ENCODE measurements around the gene RNF220.
A peak's percentile ranks its signal among the peaks of the same experiment; 100 is the strongest.

RNF220 gene

DNA sequence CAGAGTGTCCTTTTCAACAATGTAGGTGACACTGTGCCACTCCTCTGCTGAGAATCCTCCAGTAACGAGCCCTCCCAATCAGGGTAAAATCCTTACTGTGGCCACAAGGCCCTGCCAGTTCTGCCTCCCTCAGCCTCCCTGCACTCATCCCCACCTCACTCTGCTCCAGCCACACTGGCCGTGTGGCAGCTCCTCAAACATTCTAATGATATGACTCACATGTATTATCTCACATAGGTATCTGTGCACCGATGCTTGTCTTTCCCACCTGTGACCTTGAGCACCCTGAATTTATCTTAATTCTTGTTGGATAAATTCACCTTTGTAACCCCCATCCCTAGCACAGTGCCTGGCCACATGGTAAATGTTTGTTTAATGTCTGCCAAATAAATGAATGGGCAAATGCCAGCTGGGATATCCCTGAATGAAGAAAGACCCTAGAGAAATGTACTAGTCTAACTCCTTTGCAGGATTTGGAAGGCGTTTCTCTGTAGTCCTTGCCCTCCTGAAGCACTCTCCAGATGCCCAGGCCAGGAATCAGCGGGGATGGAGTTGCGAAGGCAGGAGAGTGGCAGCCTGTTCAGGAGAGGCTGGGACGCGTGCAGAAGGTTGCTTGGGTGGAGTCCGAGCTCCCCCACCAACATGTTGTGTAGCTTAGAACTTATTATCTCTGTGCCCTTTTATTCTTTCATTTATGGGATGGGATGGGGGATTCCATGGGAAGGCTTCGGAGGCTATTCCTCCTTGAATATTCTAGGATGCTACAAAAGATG is 163.3 kb downstream of the RNF220 start (continued):
- no peak for TF ChIP-seq YY2 (tag by site-specific recombination; IDR thresholded peaks at IDR 0.05)
- TF ChIP-seq, protein P1, sequence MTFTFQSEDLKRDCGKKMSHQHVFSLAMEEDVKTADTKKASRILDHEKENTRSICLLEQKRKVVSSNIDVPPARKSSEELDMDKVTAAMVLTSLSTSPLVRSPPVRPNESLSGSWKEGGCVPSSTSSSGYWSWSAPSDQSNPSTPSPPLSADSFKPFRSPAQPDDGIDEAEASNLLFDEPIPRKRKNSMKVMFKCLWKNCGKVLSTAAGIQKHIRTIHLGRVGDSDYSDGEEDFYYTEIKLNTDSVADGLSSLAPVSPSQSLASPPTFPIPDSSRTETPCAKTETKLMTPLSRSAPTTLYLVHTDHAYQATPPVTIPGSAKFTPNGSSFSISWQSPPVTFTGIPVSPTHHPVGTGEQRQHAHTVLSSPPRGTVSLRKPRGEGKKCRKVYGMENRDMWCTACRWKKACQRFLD (tag by site-specific recombination; IDR thresholded peaks at IDR 0.05) = no peak
- TF ChIP-seq, protein P2, sequence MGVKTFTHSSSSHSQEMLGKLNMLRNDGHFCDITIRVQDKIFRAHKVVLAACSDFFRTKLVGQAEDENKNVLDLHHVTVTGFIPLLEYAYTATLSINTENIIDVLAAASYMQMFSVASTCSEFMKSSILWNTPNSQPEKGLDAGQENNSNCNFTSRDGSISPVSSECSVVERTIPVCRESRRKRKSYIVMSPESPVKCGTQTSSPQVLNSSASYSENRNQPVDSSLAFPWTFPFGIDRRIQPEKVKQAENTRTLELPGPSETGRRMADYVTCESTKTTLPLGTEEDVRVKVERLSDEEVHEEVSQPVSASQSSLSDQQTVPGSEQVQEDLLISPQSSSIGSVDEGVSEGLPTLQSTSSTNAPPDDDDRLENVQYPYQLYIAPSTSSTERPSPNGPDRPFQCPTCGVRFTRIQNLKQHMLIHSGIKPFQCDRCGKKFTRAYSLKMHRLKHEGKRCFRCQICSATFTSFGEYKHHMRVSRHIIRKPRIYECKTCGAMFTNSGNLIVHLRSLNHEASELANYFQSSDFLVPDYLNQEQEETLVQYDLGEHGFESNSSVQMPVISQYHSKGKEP (tag by site-specific recombination; IDR thresholded peaks at IDR 0.05) = no peak
- no peak for TF ChIP-seq ZNF214 (tag by site-specific recombination; IDR thresholded peaks at IDR 0.05; ENCODE audit: borderline replicate concordance)
- TF ChIP-seq ZNF510 (tag by site-specific recombination; IDR thresholded peaks at IDR 0.05; ENCODE audit: insufficient replicate concordance) = no peak
- TF ChIP-seq ZNF521 (tag by site-specific recombination; IDR thresholded peaks at IDR 0.05) = no peak
- TF ChIP-seq ZNF302 (tag by site-specific recombination; IDR thresholded peaks at IDR 0.05; ENCODE audit: low read depth) = no peak

DNA sequence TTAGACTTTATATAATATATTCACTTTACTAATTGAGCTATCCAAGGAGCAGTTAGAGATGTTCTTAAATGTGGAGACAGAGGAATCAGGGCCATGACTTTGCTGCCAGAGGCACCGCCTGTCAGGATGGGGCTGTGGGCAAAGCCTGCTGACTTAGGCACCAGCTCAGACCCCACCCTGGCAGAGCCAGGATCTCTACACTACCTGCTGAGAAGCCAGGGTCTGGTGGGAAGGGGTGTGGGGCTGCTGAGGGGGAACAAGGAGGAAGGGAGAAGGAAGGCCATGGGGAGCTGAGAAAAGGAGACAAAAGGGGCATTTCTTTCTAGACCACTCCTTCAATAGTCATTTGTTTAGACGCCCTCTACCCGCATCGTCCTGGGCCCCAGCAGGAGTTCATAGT is 164.4 kb downstream of the RNF220 start:
- H3K4me3 ChIP-seq (ENCODE audit: low read depth, low read length) = no peak overlapping the region
- H3K4me1 ChIP-seq (ENCODE audit: control insufficient read depth, insufficient read depth, low read length) = no peaks in the 10 kb centered on the region
- ChIA-PET POLR2A (no interaction called here), CTCF (interaction anchor here (0.8 to 1.3 kb wide), 4 partner anchors 12 to 1137 kb away, joined by 3 to 4 read pairs (median 3); no protein-coding TSS in a partner anchor)
- H3K9me3 ChIP-seq (ENCODE audit: control insufficient read depth, insufficient read depth, low read depth, low read length) = no peaks in the 10 kb centered on the region
- H3K36me3 ChIP-seq (ENCODE audit: control insufficient read depth in 2 of 2, insufficient read depth in 1 of 2, low read length in 2 of 2) = no peaks in the 10 kb centered on the region
- H3K27ac ChIP-seq (ENCODE audit: extremely low read depth, low read depth, low read length) = no peak overlapping the region
- TF ChIP-seq ZNF23 (tag by site-specific recombination; IDR thresholded peaks at IDR 0.05; ENCODE audit: borderline replicate concordance) (no peak), OSR2 (tag by site-specific recombination; IDR thresholded peaks at IDR 0.05) (no peak)

DNA sequence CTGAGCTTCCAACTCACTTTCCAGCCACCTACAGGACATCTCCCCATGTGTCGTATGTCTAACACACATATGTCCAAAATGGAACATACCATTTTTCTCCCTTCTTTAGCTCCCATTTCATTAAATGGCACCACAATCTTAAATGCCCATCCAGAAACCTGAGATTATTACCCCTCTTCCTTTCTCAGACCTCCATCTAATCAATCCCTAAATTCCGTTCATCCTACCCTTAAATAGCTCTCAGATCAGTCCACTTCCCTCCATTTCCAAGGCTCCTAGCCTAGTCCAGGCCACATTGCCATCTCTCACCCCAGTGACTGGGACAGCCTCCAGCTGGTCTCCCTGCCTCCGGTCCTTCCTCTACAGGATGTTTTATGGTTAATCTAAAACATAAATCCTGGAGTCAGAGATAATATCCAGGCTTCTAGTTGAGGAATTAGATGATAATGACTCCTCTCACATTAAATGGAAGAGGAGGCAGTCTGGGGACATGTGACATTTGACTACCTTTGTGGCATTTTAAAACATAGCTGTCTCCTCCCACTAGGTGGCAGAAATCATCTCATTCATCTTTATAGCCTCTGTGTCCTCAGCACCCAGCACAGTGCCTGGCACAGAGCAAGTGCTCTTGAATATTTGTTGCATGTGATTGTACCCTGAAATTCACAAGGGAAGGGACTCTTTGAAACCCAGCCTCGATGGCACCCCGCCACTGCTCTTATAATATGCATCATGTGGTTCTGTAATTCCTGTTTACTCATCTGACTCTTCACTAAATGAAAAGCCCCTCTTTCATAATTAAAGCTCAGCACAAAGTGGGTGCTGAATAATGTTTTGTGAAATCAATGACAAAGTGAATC is 166.9 kb downstream of the RNF220 start:
- H3K27ac ChIP-seq (ENCODE audit: extremely low read depth, low read depth, low read length) = no peak overlapping the region
- no peak overlapping the region for H3K4me3 ChIP-seq (ENCODE audit: low read depth, low read length)
- TF ChIP-seq, protein P3, sequence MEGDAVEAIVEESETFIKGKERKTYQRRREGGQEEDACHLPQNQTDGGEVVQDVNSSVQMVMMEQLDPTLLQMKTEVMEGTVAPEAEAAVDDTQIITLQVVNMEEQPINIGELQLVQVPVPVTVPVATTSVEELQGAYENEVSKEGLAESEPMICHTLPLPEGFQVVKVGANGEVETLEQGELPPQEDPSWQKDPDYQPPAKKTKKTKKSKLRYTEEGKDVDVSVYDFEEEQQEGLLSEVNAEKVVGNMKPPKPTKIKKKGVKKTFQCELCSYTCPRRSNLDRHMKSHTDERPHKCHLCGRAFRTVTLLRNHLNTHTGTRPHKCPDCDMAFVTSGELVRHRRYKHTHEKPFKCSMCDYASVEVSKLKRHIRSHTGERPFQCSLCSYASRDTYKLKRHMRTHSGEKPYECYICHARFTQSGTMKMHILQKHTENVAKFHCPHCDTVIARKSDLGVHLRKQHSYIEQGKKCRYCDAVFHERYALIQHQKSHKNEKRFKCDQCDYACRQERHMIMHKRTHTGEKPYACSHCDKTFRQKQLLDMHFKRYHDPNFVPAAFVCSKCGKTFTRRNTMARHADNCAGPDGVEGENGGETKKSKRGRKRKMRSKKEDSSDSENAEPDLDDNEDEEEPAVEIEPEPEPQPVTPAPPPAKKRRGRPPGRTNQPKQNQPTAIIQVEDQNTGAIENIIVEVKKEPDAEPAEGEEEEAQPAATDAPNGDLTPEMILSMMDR (tag by site-specific recombination; IDR thresholded peaks at IDR 0.05) = peak; percentile 37; the same call in 1 of the 2 replicates
- TF ChIP-seq ZNF184 (tag by site-specific recombination; IDR thresholded peaks at IDR 0.05) = no peak
- TF ChIP-seq, protein P4, sequence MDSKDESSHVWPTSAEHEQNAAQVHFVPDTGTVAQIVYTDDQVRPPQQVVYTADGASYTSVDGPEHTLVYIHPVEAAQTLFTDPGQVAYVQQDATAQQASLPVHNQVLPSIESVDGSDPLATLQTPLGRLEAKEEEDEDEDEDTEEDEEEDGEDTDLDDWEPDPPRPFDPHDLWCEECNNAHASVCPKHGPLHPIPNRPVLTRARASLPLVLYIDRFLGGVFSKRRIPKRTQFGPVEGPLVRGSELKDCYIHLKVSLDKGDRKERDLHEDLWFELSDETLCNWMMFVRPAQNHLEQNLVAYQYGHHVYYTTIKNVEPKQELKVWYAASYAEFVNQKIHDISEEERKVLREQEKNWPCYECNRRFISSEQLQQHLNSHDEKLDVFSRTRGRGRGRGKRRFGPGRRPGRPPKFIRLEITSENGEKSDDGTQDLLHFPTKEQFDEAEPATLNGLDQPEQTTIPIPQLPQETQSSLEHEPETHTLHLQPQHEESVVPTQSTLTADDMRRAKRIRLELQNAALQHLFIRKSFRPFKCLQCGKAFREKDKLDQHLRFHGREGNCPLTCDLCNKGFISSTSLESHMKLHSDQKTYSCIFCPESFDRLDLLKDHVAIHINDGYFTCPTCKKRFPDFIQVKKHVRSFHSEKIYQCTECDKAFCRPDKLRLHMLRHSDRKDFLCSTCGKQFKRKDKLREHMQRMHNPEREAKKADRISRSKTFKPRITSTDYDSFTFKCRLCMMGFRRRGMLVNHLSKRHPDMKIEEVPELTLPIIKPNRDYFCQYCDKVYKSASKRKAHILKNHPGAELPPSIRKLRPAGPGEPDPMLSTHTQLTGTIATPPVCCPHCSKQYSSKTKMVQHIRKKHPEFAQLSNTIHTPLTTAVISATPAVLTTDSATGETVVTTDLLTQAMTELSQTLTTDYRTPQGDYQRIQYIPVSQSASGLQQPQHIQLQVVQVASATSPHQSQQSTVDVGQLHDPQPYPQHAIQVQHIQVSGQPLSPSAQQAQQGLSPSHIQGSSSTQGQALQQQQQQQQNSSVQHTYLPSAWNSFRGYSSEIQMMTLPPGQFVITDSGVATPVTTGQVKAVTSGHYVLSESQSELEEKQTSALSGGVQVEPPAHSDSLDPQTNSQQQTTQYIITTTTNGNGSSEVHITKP (tag by site-specific recombination; IDR thresholded peaks at IDR 0.05) = peak; percentile 84
- H3K4me1 ChIP-seq (ENCODE audit: control insufficient read depth, insufficient read depth, low read length) = no peaks in the 10 kb centered on the region
- H3K36me3 ChIP-seq (ENCODE audit: control insufficient read depth in 2 of 2, insufficient read depth in 1 of 2, low read length in 2 of 2) = no peaks in the 10 kb centered on the region
- no peaks in the 10 kb centered on the region for H3K9me3 ChIP-seq (ENCODE audit: control insufficient read depth, insufficient read depth, low read depth, low read length)
- ChIA-PET POLR2A (interaction anchor here (0.6 kb wide), 1 partner anchor 165 kb away, joined by 5 read pairs; no protein-coding TSS in a partner anchor), CTCF (interaction anchor here (0.6 to 4.8 kb wide), 27 partner anchors 8 to 373 kb away, joined by 3 to 31 read pairs (median 4); no protein-coding TSS in a partner anchor)
